Vagina (tissue), 2 donors: ENCODE results near the gene LIF. TPM values are rescaled to one million over a fixed set of nuclear protein-coding genes. Genes with fewer than 3 reads are reported as not detected.

Source experiments
- DNase-seq, 2 donors: peaks; one replicate each; pipeline ENCODE4 v3.0.0-alpha.2; 2017; ENCODE audit errors: extremely low spot score in 2 of 2
- H3K27ac ChIP-seq: fragments of 200-600 bp; sonication (generic); one replicate; pipeline ENCODE4 v1.5.1; 2019
- H3K27me3 ChIP-seq: fragments of 200-600 bp; sonication (generic); one replicate; pipeline ENCODE4 v1.5.1; 2019
- H3K36me3 ChIP-seq, 2 donors: fragments of 200-600 bp; sonication (generic); one replicate each; pipeline ENCODE4 v1.5.1; 2017 to 2019
- H3K4me1 ChIP-seq: fragments of 200-600 bp; sonication (generic); one replicate; pipeline ENCODE4 v1.5.1; 2019
- H3K4me3 ChIP-seq, 2 donors: fragments of 200-600 bp; sonication (generic); 1 replicate in 1 of 2; 2 replicates in 1 of 2; pipeline ENCODE4 v1.5.1; 2016 to 2019
- H3K9me3 ChIP-seq: fragments of 200-600 bp; sonication (generic); one replicate; pipeline ENCODE4 v1.5.1; 2019
- POLR2A ChIP-seq, 2 donors: fragments of 450-650 bp; IDR thresholded peaks; one replicate each; pipeline ENCODE4 v1.6.1; 2017; ENCODE audit warnings: antibody characterized with exemption in 2 of 2, mild to moderate bottlenecking in 2 of 2, moderate library complexity in 2 of 2
- POLR2AphosphoS5 ChIP-seq, 2 donors: sonication (generic); formaldehyde crosslinking; IDR thresholded peaks; one replicate each; pipeline ENCODE4 v1.9.0; 2017; ENCODE audit warnings: antibody characterized with exemption in 2 of 2, mild to moderate bottlenecking in 2 of 2, low read depth in 1 of 2; ENCODE audit not compliant: insufficient read depth in 1 of 2
- intact Hi-C: fragments of 100-400 bp; cut with DNase I; formaldehyde crosslinking; loops from one replicate; pipeline ENCODE4 v1.15.1; 2023
- total RNA-seq: library from RNA; depleted of rRNA; stranded (reverse); fragments of >200 nt; gene quantifications from one replicate; pipeline ENCODE4 v1.2.3, GENCODE V29; 2016
- TF ChIP-seq, protein P1 (sequence below), 3 experiments: fragments of 450-650 bp in 2 of 3; fragments of 200-600 bp in 1 of 3; sonication (generic) in 1 of 3; IDR thresholded peaks; one replicate each; pipeline ENCODE4 v1.5.1; 2017 to 2019; ENCODE audit warnings: antibody characterized with exemption in 3 of 3, mild to moderate bottlenecking in 2 of 3, moderate library complexity in 2 of 3

The LIF gene
- total RNA-seq, 1 donor from 2014 or later, result 0.49 TPM

DNA sequence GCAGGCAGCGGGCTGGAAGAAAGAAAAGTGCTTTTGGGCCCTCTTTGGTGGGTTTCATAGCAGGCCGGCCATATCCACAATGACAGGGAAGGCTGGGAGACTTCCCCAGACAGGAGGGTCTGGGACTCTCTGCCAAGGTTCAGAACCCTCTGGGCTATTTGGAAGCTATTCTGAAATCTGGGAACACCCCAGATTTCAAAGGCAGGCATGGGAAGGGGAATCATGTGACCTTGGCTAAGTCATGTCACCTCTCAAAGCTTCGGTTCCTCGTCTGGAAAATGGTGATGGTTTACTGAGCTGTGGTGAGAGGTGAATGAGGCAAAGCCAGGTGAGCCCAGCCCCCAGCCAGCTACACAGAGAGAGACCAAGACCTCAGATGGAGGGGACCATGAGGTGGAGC, 38.1 kb upstream of the LIF start:
- Histone ChIP-seq H3K36me3 (peaks cover 0 to 18% of the 10 kb centered on the region in 2 donors), H3K27me3 (no peaks in the 10 kb centered on the region), H3K4me1 (peaks cover 24% of the 10 kb centered on the region), H3K4me3 (no peak overlapping the region), H3K27ac (no peak overlapping the region), H3K9me3 (no peaks in the 10 kb centered on the region)
- intact Hi-C loops, result loop anchor here (10.0 kb wide), 1 partner anchor 70 kb away; the partner anchor contains the start of genes CCDC157 and SF3A1
- no peak for DNase-seq
- TF ChIP-seq, protein P1, sequence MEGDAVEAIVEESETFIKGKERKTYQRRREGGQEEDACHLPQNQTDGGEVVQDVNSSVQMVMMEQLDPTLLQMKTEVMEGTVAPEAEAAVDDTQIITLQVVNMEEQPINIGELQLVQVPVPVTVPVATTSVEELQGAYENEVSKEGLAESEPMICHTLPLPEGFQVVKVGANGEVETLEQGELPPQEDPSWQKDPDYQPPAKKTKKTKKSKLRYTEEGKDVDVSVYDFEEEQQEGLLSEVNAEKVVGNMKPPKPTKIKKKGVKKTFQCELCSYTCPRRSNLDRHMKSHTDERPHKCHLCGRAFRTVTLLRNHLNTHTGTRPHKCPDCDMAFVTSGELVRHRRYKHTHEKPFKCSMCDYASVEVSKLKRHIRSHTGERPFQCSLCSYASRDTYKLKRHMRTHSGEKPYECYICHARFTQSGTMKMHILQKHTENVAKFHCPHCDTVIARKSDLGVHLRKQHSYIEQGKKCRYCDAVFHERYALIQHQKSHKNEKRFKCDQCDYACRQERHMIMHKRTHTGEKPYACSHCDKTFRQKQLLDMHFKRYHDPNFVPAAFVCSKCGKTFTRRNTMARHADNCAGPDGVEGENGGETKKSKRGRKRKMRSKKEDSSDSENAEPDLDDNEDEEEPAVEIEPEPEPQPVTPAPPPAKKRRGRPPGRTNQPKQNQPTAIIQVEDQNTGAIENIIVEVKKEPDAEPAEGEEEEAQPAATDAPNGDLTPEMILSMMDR (IDR thresholded peaks at IDR 0.05), result no peak

DNA sequence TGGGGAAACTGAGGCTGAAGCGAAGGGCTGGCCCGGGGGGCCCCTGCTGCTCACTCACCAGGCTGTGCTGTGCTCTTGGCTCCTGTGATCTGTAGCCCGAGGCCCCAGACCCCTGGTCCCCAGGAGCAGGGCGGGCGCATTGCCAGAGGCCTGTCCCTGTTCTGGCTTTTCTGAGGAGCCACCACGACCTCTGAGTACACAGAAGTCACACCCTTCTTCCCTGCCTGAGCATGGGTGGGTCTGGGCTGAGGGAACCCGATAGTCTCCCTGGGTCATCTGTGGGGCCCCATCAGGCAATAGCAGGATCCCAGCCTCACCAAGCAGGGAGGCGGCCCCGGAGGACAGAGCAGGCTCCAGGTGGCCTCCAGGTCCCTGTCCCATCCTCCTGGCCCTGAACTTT, 37.6 kb upstream of the LIF start:
- intact Hi-C loops, result loop anchor here (10.0 kb wide), 1 partner anchor 71 kb away; the partner anchor contains the start of genes CCDC157 and SF3A1
- TF ChIP-seq POLR2A (IDR thresholded peaks at IDR 0.05) (no peak), POLR2AphosphoS5 (IDR thresholded peaks at IDR 0.05; ENCODE audit: insufficient read depth in 1 of 2, low read depth in 1 of 2) (no peak)
- TF ChIP-seq, protein P1 (IDR thresholded peaks at IDR 0.05), result no peak

DNA sequence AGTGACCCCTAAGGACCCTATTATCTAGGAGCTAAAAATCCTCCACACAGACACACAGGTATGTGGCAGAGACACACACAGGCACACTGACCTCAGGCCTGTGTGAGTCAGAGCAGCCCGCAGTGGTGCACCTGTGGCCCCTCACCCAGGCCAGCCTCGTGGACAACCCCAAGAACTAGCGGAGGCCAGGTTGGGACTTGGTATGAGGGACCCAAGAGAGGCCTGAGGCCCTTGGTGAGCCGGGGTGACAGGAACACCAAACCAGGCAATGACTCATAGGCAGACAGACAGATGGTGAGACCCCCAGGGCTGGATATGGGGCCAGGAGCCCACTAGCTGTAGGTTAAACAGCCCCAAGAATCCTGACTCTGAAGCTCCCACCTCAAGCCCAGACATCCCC, 36.8 kb upstream of the LIF start:
- Histone ChIP-seq H3K4me3 (no peak overlapping the region), H3K27me3 (no peaks in the 10 kb centered on the region), H3K4me1 (peaks cover 29% of the 10 kb centered on the region), H3K27ac (no peak overlapping the region), H3K36me3 (peaks cover 0 to 18% of the 10 kb centered on the region in 2 donors), H3K9me3 (no peaks in the 10 kb centered on the region)
- DNase-seq, result no peak
- intact Hi-C loops, result loop anchor here (10.0 kb wide), 1 partner anchor 71 kb away; the partner anchor contains the start of genes CCDC157 and SF3A1
- TF ChIP-seq POLR2AphosphoS5 (IDR thresholded peaks at IDR 0.05; ENCODE audit: insufficient read depth in 1 of 2, low read depth in 1 of 2) (no peak), POLR2A (IDR thresholded peaks at IDR 0.05) (no peak)
- TF ChIP-seq, protein P1 (IDR thresholded peaks at IDR 0.05), result no peak

More for the DNA sequence above, 37.6 kb upstream of the LIF start:
- H3K4me1 ChIP-seq, result peaks cover 29% of the 10 kb centered on the region
- H3K27ac ChIP-seq, result no peak overlapping the region
- no peaks in the 10 kb centered on the region for H3K9me3 ChIP-seq
- DNase-seq, result no peak
- no peak overlapping the region for H3K4me3 ChIP-seq
- H3K36me3 ChIP-seq, result peaks cover 0 to 18% of the 10 kb centered on the region in 2 donors
- H3K27me3 ChIP-seq, result no peaks in the 10 kb centered on the region

- intact Hi-C loops, result loop anchor here (10.0 kb wide), 1 partner anchor 72 kb away; the partner anchor contains the start of genes CCDC157 and SF3A1
- DNase-seq, result no peak
- Histone ChIP-seq H3K27ac (no peak overlapping the region), H3K9me3 (no peaks in the 10 kb centered on the region), H3K27me3 (no peaks in the 10 kb centered on the region), H3K36me3 (peaks cover 0 to 18% of the 10 kb centered on the region in 2 donors), H3K4me3 (no peak overlapping the region), H3K4me1 (peaks cover 29% of the 10 kb centered on the region)
- TF ChIP-seq, protein P1 (IDR thresholded peaks at IDR 0.05), result no peak
- TF ChIP-seq POLR2A (IDR thresholded peaks at IDR 0.05) (no peak), POLR2AphosphoS5 (IDR thresholded peaks at IDR 0.05; ENCODE audit: insufficient read depth in 1 of 2, low read depth in 1 of 2) (no peak)
These were observed 36.1 kb upstream of the LIF start for GRCh38 chr22:30282616-30283046.

DNA sequence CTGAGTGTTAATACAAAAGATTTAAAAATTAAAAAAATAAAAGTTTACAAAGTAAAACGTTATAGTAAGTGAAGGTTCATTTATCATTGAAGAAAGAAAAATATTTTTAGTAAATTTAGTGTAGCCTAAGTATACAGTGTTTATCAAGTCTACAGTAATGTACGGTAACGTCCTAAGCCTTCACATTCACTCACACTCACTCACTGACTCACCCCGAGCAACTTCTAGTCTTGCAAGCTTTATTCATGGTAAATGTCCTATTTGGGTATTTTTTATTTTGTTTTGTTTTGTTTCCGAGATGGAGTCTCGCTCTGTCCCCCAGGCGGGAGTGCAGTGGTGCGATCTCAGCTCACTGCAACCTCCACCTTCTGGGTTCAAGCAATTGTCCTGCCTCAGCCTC, 33.9 kb upstream of the LIF start:
- TF ChIP-seq POLR2AphosphoS5 (IDR thresholded peaks at IDR 0.05; ENCODE audit: insufficient read depth in 1 of 2, low read depth in 1 of 2) (no peak), POLR2A (IDR thresholded peaks at IDR 0.05) (no peak)
- TF ChIP-seq, protein P1 (IDR thresholded peaks at IDR 0.05), result no peak
- Histone ChIP-seq H3K36me3 (peaks cover 0 to 12% of the 10 kb centered on the region in 2 donors), H3K4me1 (peaks cover 36% of the 10 kb centered on the region), H3K27ac (no peak overlapping the region), H3K27me3 (no peaks in the 10 kb centered on the region), H3K4me3 (no peak overlapping the region), H3K9me3 (no peaks in the 10 kb centered on the region)
- intact Hi-C loops, result loop anchor here (10.0 kb wide), 1 partner anchor 74 kb away; the partner anchor contains the start of genes CCDC157 and SF3A1
- DNase-seq, result no peak
